ENCODE results near the gene BFSP2. TPM values are rescaled to one million over a fixed set of nuclear protein-coding genes. Genes with fewer than 3 reads are reported as not detected.

Gene BFSP2
- total and polyA plus RNA-seq, 2 experiments from 2014 or later = not detected

DNA sequence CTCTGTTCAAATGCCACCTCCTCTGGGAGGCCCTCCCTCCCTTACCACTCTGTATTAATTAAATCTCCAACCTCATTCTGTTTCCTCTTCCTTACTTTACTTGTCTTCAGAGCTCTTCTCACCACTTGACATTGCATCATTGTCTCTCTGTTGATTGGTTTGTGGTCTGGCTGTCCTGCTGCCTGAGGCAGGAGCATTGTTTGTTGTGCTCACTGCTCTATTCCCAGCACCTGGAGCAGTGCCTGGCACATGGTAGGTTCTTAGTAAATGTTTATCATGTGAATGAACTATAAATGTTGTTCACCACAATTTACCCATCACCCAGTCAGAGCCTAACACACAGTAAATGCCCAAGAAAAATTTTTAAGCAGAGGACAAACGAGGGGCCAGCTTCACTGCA is 6.7 kb upstream of the BFSP2 start:
- DNase-seq (ENCODE audit: low spot score) = no peak
- no peaks in the 10 kb centered on the region for H3K27me3 ChIP-seq
- WGBS (ENCODE audit: low lambda C conversion rate, missing lambda C conversion rate) = 86% methylated on average over 1 of the region's 1 CpG

DNA sequence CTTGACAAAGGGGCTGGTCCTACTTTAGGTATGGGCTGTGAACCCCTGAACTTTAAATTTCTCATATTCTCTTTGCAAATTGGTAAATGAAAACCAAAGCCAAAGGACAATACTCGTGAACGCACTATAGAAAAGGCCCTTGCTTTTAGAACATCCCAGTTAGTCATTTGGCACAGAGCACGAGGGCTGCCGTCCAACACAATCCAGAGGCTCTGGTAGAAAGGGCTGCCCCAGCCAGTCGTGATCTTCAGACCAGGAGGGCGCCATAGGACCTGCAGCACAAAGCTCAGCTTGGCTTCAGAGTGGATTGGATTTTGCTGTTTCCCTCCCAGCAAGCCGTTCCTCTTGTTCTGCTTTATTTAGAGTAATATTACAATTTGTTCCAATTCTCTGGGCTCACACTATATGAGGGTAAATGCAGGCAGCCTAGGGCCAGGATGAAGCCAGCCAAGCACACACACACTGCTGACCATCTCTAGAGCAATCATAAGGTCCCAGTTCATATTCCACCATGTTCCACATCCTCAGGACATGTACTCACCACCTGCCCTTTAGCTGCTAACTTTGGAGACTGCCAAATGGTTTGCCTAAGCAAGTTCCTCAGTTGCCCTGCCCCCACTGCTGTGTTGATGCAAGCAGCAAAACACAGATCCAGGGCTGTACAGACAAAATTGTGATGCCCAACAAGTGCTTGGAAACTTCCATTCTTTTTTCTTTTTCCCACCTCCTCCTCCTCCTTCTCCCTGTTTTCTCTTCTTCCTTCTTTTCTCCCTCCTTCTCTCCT is 6.0 kb upstream of the BFSP2 start:
- no peak overlapping the region for H3K4me3 ChIP-seq
- H3K4me2 ChIP-seq = no peak overlapping the region
- H3K9me2 ChIP-seq (replicated peaks; ENCODE audit: insufficient read depth) = no peaks in the 10 kb centered on the region
- H3K4me1 ChIP-seq (ENCODE audit: insufficient read depth) = no peaks in the 10 kb centered on the region
- WGBS (ENCODE audit: low lambda C conversion rate, missing lambda C conversion rate) = 79% methylated on average over 7 of the region's 7 CpGs
- H3K36me3 ChIP-seq (replicated peaks; ENCODE audit: insufficient read depth, low read depth) = no peaks in the 10 kb centered on the region
- no peaks in the 10 kb centered on the region for H3K27me3 ChIP-seq
- TF ChIP-seq, protein P1, sequence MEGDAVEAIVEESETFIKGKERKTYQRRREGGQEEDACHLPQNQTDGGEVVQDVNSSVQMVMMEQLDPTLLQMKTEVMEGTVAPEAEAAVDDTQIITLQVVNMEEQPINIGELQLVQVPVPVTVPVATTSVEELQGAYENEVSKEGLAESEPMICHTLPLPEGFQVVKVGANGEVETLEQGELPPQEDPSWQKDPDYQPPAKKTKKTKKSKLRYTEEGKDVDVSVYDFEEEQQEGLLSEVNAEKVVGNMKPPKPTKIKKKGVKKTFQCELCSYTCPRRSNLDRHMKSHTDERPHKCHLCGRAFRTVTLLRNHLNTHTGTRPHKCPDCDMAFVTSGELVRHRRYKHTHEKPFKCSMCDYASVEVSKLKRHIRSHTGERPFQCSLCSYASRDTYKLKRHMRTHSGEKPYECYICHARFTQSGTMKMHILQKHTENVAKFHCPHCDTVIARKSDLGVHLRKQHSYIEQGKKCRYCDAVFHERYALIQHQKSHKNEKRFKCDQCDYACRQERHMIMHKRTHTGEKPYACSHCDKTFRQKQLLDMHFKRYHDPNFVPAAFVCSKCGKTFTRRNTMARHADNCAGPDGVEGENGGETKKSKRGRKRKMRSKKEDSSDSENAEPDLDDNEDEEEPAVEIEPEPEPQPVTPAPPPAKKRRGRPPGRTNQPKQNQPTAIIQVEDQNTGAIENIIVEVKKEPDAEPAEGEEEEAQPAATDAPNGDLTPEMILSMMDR (IDR thresholded peaks at IDR 0.05; ENCODE audit: poor library complexity) = no peak
- TF ChIP-seq EZH2phosphoT487 (IDR thresholded peaks at IDR 0.05; ENCODE audit: low read depth, severe bottlenecking, unreplicated experiment) (no peak), EZH2 (IDR thresholded peaks at IDR 0.05; ENCODE audit: borderline replicate concordance) (no peak)
- H3K79me2 ChIP-seq = no peaks in the 10 kb centered on the region
- DNase-seq (ENCODE audit: low spot score) = no peak
- H2AFZ ChIP-seq = no peak overlapping the region
- H4K20me1 ChIP-seq (ENCODE audit: insufficient read depth, poor library complexity, severe bottlenecking) = no peaks in the 10 kb centered on the region
- no peaks in the 10 kb centered on the region for H3K9me3 ChIP-seq (ENCODE audit: low read depth)
- no peak overlapping the region for H3K27ac ChIP-seq

More for the DNA sequence above, 6.7 kb upstream of the BFSP2 start:
- H3K27ac ChIP-seq = no peak overlapping the region
- no peak overlapping the region for H3K4me3 ChIP-seq
- no peaks in the 10 kb centered on the region for H3K9me3 ChIP-seq (ENCODE audit: low read depth)
- no peak overlapping the region for H2AFZ ChIP-seq
- no peaks in the 10 kb centered on the region for H3K79me2 ChIP-seq
- no peak overlapping the region for H3K4me2 ChIP-seq
- no peaks in the 10 kb centered on the region for H4K20me1 ChIP-seq (ENCODE audit: insufficient read depth, poor library complexity, severe bottlenecking)
- no peaks in the 10 kb centered on the region for H3K4me1 ChIP-seq (ENCODE audit: insufficient read depth)
- H3K9me2 ChIP-seq (replicated peaks; ENCODE audit: insufficient read depth) = no peaks in the 10 kb centered on the region
- H3K36me3 ChIP-seq (replicated peaks; ENCODE audit: insufficient read depth, low read depth) = no peaks in the 10 kb centered on the region
- TF ChIP-seq EZH2phosphoT487 (IDR thresholded peaks at IDR 0.05; ENCODE audit: low read depth, severe bottlenecking, unreplicated experiment) (no peak), EZH2 (IDR thresholded peaks at IDR 0.05; ENCODE audit: borderline replicate concordance) (no peak)
- TF ChIP-seq, protein P1 (IDR thresholded peaks at IDR 0.05; ENCODE audit: poor library complexity) = no peak

DNA sequence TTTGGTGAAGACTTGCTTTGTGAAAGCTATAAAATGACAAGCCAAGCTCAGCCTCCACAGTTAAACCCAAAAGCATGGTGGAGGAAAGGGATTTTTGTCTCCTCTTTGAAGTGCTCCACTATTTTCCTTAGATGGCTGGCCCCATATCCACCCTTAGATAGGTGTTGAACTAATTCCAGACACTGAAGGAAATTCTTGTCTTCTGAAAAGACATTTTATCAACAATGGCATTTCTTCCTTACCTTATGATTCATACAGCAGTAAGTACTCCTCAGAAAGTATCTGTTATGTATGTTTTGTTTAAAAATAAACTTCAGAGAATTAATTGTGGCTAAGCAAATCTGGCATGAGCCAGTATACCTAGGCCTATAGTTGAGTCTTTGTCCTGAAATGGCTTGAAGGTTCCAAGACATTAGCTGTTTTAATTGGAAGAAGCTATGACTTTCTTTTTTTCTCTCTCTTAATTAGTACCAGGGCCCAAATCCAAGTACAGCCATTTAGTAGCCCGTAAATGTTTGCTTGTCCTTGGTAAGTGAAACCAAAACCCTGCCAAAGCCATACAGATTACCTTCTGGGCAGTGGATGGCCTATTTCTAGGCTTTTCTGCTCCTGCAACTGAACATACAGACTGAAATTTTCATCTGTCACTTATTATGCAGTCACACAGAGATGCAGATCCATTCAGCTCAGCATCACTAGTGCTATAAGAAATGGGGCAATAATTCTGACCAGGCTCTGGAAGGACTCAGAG is 5.1 kb upstream of the BFSP2 start:
- Histone ChIP-seq H2AFZ (no peak overlapping the region), H3K27ac (no peak overlapping the region), H3K9me2 (replicated peaks; ENCODE audit: insufficient read depth) (no peaks in the 10 kb centered on the region), H3K4me1 (ENCODE audit: insufficient read depth) (no peaks in the 10 kb centered on the region), H4K20me1 (ENCODE audit: insufficient read depth, poor library complexity, severe bottlenecking) (no peaks in the 10 kb centered on the region), H3K4me2 (no peak overlapping the region), H3K36me3 (replicated peaks; ENCODE audit: insufficient read depth, low read depth) (no peaks in the 10 kb centered on the region), H3K9me3 (ENCODE audit: low read depth) (no peaks in the 10 kb centered on the region), H3K79me2 (no peaks in the 10 kb centered on the region), H3K27me3 (no peaks in the 10 kb centered on the region), H3K4me3 (no peak overlapping the region)
- 67% methylated on average over 1 of the region's 1 CpG for WGBS (ENCODE audit: low lambda C conversion rate, missing lambda C conversion rate)
- no peak for DNase-seq (ENCODE audit: low spot score)
- TF ChIP-seq EZH2phosphoT487 (IDR thresholded peaks at IDR 0.05; ENCODE audit: low read depth, severe bottlenecking, unreplicated experiment) (no peak), EZH2 (IDR thresholded peaks at IDR 0.05; ENCODE audit: borderline replicate concordance) (no peak)
- TF ChIP-seq, protein P1 (IDR thresholded peaks at IDR 0.05; ENCODE audit: poor library complexity) = no peak
